HG03565 (cell line): ENCODE measurements around the gene WBP1L.
"Not testable (repeated sequence)": the region's sequence is repeated elsewhere in the genome, so short reads cannot be mapped to it uniquely, and the experiment has no call there.

Experiments used
- ATAC-seq: cut with Tn5 transposase; IDR thresholded peaks from one replicate; pipeline ENCODE4 v1.9.1; 2021; ENCODE audit warnings: mild to moderate bottlenecking, moderate library complexity; ENCODE audit not compliant: unreplicated experiment

WBP1L gene

GRCh38 chr10:102758240-102758932 is 14.6 kb downstream of the WBP1L start:
- no peak for ATAC-seq

DNA sequence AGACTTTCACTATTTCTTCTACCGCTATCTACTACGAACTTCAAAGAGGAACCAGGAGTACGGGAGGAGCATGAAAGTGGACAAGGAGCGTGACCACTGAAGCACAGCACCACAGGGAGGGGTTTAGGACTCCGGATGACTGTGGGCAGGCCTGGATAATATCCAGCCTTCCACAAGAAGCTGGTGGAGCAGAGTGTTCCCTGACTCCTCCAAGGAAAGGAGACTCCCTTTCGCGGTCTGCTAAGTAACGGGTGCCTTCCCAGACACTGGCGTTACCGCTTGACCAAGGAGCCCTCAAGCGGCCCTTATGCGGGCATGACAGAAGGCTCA is 15.2 kb downstream of the WBP1L start:
- not testable (repeated sequence) for ATAC-seq

GRCh38 chr10:102759497-102760210 is 15.9 kb downstream of the WBP1L start:
- no peak for ATAC-seq

- no peak for ATAC-seq
Observed at GRCh38 chr10:102761981-102762380, 18.2 kb downstream of the WBP1L start.

GRCh38 chr10:102762401-102763015 is 18.8 kb downstream of the WBP1L start:
- no peak for ATAC-seq

GRCh38 chr10:102763037-102763607 is 19.4 kb downstream of the WBP1L start:
- ATAC-seq, result no peak

DNA sequence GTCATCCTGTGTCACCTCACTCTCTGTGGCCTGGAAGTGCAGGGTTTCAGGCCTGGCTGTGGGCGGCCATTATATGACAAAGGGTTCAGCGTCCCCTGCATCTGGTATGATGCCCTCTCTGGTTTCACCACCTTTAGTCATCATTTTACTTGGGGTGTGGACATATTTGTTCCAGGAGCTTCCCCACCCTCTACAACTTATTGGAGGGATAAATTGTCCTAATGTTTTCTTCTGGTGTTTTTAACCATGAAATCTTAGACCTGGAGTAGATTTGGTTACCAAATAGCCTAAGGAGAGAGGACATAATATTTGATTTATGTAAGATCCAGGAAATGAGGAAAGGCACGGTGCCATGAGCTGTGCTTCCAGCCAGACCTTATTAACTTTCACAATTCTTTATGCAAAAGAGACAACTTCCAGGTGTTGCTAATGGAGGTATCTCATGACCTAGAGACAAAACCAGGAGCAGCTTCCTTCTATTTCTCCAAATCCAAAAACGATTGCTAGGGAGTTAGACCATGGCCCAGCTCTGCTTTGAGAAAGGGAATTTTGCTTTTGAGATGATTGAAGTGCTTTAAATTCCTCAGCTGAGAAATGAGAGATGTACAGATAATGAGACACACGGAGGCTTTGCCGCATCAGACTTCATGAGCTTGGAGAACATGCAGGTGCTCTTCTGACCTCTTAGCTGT is 20.9 kb downstream of the WBP1L start:
- no peak for ATAC-seq

GRCh38 chr10:102765336-102765735 is 21.6 kb downstream of the WBP1L start:
- no peak for ATAC-seq

DNA sequence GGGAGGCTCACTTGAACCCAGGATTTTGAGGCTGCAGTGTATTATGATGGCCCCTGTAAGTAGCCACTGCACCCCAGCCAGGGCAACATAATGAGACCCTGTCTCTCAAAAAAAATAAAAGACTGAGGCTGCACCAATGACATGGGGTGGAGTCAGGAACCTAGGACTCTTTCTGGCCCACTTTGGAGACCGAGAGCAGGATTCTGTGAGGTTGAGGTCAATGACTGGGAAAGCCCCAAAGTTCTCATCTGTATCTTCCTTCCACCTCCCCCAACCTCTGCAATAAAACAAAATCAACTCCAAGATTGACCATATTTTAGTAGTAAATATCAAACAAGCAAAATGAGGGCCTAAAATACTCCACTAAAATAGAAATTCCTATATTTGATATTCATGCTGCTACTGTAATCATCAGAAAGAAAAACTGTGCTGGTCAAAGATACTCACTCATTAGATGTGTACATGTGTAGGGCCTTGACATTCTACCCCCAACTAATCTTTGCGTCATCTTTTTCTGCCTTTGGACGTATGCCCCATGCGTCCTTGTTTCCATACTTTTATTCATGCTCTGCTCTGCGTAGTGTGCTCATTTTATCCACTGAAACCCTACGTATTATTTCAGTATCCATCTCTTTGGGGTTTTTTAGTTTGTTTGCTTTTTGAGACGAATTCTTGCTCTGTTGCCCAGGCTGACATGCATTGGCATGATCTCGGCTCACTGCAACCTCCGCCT is 23.8 kb downstream of the WBP1L start:
- no peak for ATAC-seq

DNA sequence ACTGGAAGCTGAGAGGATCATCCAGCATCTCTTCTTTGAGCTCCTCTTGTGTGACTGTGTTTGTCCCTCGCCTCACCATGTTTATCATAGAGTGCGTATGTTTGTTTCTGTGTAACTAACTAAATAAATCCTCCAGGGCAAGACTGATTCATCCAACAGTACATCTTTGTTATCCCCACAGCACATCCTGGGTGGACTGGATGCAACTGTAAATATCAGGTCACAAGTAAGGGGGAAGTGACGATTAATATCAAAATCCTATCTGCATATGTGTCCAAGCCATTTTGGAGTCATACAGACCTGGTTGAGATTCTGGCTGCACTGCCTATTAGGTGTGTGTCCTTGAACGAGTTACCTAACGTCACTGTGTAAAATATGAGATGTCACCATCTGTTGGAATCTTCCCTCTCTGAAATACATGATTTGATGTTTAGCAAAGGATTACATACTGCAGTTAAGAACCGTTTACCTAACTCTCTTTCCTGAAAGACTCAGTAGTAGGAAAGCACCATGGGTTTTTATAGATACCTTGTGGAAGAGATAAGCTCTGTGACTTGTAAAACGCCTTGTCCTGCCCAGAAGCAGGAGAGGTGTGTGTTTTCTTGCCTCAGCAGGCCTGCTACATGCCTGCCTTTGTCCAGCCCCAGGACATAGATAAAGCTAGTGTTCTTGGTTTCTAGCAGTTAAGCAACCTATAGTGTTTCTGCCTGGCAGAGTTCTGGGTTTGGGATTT is 25.8 kb downstream of the WBP1L start:
- no peak for ATAC-seq

DNA sequence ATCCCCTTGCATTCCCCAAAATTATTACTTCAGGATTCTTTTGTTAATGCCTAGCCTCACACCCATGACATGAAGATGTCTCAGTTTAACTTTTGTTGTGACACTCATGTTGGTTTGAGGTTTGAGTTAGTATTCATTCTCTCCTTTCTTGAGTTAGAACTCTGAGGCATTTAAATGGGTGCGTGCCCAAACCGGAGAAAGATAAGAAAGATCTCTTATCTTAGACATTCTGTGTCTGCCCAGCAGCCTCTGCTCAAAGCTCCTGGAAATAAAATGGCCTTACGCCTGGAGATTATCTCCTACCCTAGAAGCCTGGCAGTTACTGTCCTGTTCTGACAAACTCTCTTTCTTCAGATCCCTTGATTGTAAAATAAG is 26.3 kb downstream of the WBP1L start:
- ATAC-seq, result no peak

- no peak for ATAC-seq
Observed at GRCh38 chr10:102770792-102771191, 27.0 kb downstream of the WBP1L start.

- no peak for ATAC-seq
Observed at GRCh38 chr10:102773320-102773719, 29.6 kb downstream of the WBP1L start.

GRCh38 chr10:102773986-102774385 is 30.2 kb downstream of the WBP1L start:
- no peak for ATAC-seq

DNA sequence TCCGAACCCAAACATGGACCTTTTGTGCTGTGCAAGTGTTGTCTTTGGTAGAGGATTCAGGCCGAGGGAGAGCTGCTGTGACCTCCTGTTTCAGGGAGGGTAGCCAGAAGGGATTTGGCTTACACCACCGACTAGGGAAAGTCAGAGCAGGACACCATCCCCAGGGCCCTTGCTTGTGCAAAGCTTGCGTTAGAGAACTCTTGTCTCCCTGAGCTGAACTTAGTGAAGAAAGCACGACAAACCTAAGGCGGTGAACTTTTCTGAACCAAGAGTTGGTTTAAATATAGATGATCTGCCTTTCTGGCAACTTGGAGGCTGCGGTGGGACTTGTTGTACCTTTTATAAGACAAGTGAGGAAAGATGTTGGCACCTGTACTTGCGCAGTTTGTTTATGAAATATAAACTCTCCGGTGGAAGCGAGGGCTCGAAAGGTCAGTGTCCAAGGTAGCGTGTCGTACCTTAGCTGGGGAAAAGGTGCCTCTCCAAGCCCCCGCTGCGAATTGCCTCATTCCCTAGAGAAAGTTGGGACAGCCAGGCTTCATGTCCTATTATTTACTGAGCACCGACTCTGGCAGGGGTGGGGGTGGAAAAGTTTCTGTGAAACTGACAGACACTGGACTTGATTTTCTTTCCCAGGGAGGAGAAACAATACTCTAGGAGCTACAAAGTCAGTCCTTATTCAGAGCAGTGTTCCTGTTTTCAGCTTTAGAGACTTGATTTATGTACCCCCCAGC is 31.6 kb downstream of the WBP1L start:
- ATAC-seq, result no peak

DNA sequence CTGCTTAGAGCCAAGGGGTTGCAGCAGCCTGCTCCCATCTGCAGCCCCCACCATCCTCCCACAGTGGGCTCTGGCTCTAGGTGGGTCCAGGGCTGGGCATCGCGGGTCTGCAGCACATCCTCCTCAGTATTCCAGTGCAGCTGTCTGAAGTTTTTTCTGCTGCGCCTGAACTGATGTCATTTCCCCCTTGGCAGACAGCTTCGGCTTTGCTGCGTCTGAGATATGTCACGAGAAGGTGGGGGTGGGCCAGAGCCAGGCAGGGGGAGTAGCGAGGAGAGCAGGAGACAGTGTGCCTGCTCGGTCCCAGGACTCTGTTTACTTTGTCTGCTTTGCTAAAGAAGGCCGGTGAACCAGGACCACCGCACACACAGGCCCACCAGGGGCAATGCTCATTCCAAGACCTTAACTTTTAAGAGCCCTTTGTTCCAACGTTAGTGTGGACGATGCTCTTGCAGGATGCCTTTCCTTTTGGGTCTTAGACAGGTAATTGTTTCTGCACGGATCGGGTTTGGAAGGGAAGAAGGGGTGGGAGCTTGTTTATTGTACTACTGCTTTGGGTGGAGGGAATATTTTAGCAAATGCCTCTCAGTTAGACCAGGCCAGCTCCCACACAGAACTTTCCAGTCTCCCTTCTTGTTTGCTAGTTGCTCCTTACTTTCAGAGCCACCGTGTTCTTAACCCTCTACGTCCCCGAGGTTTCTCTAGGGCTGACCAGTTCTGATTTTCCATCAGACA is 32.4 kb downstream of the WBP1L start:
- no peak for ATAC-seq

DNA sequence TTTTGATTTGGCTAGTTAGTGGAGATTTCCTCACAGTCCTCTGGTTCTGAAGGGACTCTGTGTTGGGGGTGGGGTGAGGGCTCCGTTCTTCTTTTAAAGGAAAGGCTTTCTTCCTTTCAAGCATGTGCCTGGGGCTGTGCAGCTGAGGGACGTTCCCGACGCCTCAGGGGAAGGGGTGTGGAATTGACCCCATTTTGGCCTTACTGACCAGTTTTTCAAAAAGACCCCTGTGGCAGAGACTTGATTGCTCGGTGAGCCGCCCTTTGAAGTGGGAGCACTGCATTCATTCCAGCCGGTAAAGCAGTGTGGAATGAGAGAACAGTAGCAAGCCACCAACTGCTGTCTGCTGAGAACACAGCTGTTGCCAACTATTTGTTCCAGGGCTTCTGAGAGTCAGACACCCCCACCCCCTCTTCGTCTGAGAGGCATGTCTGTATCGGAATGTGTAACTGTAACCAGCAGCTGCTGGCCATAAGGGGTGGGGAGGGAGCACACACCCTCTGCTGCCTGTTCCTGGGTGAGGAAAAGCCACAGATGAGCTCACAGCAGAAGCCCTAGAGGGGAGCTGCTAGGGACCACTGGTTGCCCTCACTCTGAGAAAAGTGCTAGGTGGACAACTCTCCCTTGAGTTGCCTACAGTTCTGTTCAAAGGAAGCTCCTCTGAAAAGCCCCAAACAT is 33.2 kb downstream of the WBP1L start:
- no peak for ATAC-seq
